HG03439 (cell line): Measurements from ENCODE around the gene KCTD19.
A peak's percentile ranks its signal among the peaks of the same experiment; 100 is the strongest.

Experiments used
- ATAC-seq: cut with Tn5 transposase; IDR thresholded peaks from one replicate; pipeline ENCODE4 v1.9.1; 2021; ENCODE audit warnings: mild to moderate bottlenecking, moderate library complexity; ENCODE audit not compliant: unreplicated experiment

KCTD19 gene

GRCh38 chr16:67326115-67326471, 448 bp downstream of the KCTD19 start:
- no peak for ATAC-seq

- no peak for ATAC-seq
Measured at GRCh38 chr16:67317853-67318252, 8.7 kb downstream of the KCTD19 start.

GRCh38 chr16:67312719-67313118, 13.8 kb downstream of the KCTD19 start:
- no peak for ATAC-seq

GRCh38 chr16:67311607-67312488, 14.7 kb downstream of the KCTD19 start:
- peak; percentile 74 for ATAC-seq

- no peak for ATAC-seq
Measured at GRCh38 chr16:67310561-67310960, 16.0 kb downstream of the KCTD19 start.

GRCh38 chr16:67305216-67306071, 21.1 kb downstream of the KCTD19 start:
- no peak for ATAC-seq

- no peak for ATAC-seq
Measured at GRCh38 chr16:67304020-67304419, 22.5 kb downstream of the KCTD19 start.

- no peak for ATAC-seq
Measured at GRCh38 chr16:67302970-67303369, 23.6 kb downstream of the KCTD19 start.

- ATAC-seq: no peak
Measured at GRCh38 chr16:67302076-67302475, 24.5 kb downstream of the KCTD19 start.

GRCh38 chr16:67301080-67301782, 25.3 kb downstream of the KCTD19 start:
- ATAC-seq: no peak

GRCh38 chr16:67299269-67299668, 27.3 kb downstream of the KCTD19 start:
- ATAC-seq: no peak

- no peak for ATAC-seq
Measured at GRCh38 chr16:67298277-67298676, 28.3 kb downstream of the KCTD19 start.

- ATAC-seq: no peak
Measured at GRCh38 chr16:67296420-67296819, 30.1 kb downstream of the KCTD19 start.

- ATAC-seq: no peak
Measured at GRCh38 chr16:67294938-67295361, 31.6 kb downstream of the KCTD19 start.

GRCh38 chr16:67294171-67294757, 32.3 kb downstream of the KCTD19 start:
- no peak for ATAC-seq

- ATAC-seq: no peak
Measured at GRCh38 chr16:67291461-67291860, 35.1 kb downstream of the KCTD19 start.

GRCh38 chr16:67287960-67288359, 38.6 kb downstream of the KCTD19 start:
- ATAC-seq: no peak

- no peak for ATAC-seq
Measured at GRCh38 chr16:67286441-67287235, 39.9 kb downstream of the KCTD19 start.

GRCh38 chr16:67284699-67285646, 41.6 kb downstream of the KCTD19 start:
- ATAC-seq: no peak
